Stimulated activated CD8-positive, alpha-beta memory T cell treated with anti-CD3 and anti-CD28 coated beads, Interleukin-7, amount 100 ng/mL, for 24 hours (primary cell): ENCODE data around the gene HEPN1.
"Not testable (repeated sequence)": the region's sequence is repeated elsewhere in the genome, so short reads cannot be mapped to it uniquely, and the experiment has no call there.

Experiments used
- DNase-seq: peaks from one replicate; pipeline ENCODE4 v3.0.0-alpha.2; 2020; ENCODE audit warnings: low read depth

The HEPN1 gene

DNA sequence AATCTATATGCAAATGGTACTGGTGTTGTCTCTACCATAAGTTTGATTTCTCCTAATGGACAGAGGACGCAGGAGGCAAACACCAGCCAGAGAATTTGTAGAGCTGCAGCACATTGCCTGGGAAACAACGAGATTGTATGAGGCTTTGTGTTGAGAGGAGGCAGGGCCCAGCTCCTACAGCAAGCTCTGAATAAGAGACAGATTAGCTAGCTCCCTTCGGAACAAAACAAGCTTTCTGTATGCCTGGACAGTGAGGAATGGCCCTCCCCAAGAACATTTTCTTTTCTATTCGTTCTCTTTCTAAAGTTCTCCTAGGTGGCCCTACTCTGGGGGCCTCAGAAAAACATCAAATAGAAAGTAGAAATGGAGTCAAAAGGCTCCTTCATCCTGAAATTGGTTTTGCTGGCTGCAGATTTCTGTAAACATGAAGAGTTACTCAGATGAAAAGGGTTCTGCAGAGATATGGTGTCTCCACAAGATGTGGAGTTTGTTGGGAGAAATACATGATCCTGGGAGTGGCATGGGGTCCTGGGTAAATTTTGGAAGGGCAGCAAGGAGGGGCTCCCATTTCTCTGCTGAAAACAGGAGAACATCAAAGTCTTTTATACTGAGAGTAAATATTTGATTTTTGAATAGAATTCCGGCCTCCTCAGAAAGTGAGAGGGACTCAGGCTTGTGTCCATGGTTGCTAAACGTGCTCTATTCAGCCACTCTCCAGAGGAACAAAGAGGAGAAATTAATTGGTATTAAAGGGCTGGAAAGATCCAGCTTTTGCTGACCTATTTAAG is 23.6 kb downstream of the HEPN1 start:
- DNase-seq = no peak

DNA sequence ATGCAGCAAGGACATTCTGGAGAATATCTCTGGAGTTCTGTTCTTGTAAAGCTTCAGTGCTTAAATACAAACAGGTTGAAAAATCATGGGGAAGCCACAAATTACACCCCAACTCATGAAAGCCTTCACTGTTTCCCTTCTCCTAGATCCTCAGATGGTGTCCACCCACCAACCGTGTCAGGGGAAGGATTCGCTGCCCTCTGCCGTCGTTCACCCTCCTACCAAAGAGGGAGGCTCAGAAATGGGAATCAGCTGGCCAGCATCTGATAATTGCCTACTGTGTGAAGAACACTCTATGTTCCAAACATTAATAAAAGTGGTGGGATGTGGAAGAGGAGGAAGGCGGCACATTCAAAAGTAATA is 24.2 kb downstream of the HEPN1 start:
- no peak for DNase-seq

DNA sequence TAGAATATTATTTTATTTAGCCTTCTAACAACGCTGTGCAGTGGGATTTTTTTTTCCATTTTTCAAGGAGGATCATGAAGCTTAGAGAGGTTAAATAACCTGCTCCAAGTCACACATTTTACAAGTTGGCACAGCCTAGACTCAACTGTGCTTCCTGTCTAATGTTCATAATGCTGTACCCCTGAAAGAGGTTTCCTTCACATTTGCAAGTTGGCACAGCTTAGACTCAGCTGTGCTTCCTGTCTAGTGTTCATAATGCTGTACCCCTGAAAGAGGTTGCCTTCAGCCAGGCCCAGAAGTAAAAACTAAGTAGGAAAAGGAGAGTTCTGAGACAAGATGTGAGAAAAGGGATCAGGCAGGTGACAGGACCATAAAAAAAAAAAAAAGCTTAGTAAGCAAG is 24.7 kb downstream of the HEPN1 start:
- no peak for DNase-seq

DNA sequence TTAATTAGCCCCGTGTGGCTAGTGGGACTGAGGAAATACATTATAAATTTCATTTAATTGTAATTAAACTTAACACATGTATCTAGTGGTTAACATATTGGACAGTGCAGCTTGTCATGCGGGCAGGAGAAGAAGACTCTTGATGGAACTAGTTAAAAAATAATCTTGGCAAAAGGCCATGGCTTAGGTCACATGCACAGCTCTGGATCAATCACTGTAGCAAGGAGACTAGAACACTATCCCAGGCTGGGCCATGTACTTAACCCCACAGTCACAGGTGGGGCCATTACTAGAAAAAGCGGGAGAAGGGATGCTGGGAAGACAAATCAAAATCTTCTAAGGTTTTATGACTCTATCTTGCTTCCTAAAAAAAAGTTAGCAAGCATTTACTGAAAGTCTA is 25.5 kb downstream of the HEPN1 start:
- no peak for DNase-seq

DNA sequence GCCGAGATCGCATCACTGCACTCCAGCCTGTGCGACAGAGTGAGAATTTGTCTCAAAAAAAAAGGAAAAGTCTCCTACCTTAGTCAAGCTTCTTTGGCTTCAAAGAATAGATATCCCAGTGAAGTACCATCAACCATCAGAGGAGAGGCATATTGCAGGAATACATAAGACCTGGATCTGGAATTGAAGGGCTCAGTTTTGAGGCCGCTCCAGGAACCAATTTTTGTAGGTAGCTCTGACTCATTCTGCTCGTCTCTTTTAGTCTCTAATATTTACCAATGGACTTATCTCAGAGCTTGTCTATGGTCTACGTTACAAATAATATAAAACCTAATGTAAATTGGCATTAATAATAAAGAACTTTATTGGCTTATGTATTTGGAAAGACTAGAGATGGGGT is 26.8 kb downstream of the HEPN1 start:
- DNase-seq = no peak

DNA sequence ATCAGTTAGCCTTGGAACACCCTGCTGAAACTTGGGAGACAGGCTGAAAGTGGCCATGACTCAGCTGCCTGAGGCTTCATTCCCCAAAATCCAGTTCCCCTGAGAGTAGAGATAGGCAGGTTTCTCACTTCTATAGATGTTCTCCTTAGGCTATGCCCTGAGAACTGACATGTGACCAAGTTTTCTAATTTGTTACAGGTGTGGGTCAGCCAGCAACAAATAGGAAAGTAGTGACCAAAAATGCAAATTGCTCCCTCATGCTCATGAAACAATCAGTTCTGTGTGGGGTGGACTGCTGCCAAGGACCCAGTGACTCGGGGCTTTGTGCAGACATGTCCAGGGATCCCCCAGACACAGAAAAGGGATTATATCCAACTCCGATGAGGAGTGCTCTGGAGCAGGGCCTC is 27.7 kb downstream of the HEPN1 start:
- DNase-seq = no peak

DNA sequence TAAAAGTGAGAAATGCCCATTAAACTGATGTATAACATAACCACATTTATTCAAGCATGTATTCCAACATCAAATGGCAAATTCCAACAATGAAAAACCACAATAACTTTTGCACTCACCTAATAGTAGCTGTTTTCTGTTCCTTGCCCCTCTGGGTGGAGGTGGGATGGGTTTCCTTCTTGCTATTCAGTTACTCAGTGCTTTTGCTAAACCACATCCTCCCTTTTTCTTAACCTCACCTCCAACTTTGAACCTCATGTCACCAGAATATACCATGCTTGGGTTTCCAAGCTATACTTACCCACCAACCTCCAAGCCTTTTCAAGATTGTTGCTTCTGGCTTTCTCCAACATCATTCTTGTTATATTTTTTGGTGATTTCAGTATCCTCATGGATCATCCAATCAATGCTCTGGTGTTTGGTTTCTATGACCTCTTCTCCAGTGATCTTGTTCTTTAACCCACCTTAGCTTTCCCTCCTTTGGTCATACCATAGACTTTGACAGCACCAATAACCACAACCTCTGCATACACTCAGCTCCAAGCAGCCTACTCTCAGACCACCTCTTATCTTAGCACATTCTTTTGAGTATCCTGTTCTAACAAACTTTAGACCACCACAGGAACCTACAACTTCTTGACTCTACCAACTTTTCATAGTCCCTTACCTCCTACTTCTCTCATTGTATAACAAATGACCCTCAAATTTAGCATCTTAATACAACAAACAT is 31.7 kb downstream of the HEPN1 start:
- DNase-seq = no peak

DNA sequence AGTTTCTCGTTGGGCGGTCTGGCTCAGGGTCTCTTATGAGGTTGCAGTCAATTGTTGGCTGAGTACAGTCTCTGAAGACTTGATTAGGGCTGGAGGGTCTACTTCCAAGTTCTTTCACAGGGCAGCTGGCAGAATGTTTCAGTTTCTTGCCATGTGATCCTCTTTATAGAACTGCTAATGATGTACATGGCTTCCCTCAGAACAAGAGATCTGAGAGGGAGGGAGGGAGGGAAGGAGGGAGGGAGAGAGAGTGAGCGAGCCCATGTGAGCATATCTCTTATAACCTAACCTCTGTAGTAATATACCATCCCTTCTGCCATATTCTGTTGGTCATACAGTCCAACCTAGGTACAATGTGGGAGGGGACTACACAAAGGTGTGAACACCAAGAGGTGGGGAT is 32.3 kb downstream of the HEPN1 start:
- no peak for DNase-seq

DNA sequence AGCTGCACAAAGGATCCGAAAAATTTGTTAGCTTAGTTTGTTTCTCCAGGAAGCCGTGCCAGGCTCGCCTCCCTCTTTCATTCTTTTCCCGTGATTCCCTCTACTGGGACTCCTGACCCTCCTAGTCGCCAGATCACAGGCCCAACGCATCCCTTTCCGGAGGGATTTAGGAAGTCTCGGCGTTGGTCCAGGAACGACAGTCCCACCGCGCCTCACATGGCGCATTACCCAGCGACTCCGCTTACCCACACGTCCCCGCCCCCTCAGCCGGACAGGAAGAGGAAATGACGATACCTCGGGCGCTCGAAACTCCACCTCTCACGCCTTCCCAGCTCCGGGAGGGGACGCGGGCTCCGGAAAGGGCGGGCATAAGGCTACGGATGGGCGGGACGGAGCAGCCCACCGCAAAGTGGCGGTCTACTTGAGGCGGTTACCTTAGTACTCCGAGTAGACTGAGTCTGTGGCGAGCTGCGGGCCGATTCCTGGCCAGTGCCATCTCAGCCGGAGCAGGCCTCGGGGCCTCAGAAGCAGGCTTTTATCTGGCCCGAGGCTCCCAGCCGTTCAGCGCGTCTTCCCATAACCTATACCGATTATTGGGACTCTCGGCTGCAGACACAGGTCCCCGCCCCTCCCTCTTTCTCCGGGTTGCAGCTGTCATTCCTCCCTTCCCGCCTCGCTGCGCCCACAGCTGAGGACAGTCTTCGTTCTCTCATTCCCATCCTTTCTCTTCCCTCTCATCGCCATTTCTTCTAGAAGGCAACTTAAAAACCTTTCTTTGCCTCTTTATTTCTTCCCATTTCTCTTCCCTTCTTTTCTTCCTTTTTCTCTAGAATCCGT is 34.9 kb downstream of the HEPN1 start, which contains the start of gene CCDC15:
TSS of gene CCDC15 (plus strand) at position 450 of the 837 bp plus-strand sequence. CDS start 531 bp downstream, outside the sequence.
- DNase-seq = peak; percentile 93

DNA sequence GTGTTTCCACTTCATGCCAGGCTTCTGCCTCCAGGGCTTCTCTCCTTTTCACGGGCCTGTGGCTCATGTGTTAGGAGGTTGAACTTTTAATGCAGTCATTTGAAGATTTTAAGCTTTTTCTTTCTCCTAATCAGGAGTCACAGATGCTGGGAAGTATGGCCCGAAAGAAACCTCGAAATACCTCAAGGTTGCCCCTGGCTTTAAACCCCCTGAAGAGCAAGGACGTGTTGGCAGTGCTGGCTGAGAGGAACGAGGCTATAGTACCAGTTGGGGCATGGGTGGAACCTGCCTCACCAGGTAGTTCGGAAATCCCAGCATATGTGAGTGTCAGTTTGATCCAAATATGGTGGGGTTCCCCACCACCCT is 35.5 kb downstream of the HEPN1 start:
- DNase-seq = no peak

DNA sequence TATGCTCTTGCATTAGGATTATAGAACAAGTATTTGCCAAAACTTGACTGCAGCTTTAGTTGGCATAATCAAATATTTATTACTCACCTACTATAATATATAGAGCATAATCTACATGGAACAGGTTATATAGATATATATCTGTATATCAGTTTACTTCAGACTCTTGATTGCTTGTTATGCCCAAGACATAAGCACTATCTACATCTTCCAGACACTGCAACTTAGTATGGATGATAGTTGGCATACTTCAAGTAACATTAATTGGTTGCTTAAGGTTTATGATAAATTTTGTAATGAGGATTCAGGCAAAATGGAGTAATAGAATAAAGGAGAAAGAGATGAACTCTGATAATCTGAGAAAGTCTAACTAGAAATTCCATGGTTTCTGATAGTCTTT is 36.0 kb downstream of the HEPN1 start:
- DNase-seq = no peak

DNA sequence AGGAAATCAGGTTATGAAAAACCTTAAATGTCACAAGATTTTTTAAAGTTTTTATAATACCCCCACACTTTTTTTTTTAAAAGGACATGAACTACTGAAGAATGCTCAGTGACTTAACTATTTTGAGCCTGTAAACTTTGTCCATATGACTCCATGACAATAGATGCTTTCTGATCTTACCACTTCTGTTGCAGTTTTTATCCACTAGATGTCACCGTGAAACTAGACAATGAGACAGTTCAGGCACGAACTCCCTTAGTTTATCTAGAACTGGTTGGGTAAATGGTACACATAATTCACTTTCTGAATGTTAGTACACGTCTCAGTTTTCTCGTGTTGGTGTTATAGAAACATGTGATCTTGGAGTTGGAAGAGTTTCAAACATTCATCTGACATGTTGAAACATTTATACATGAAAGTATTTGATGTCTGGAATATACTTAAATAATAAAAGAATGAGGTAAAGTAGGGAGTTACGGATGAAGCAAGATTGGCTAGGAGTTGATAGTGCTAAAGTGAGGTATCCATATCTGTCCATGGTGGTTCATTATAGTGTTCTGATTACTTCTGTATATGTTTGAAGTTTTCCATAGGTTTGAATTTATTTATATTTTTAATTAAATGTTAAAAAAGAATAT is 43.0 kb downstream of the HEPN1 start:
- DNase-seq = no peak

DNA sequence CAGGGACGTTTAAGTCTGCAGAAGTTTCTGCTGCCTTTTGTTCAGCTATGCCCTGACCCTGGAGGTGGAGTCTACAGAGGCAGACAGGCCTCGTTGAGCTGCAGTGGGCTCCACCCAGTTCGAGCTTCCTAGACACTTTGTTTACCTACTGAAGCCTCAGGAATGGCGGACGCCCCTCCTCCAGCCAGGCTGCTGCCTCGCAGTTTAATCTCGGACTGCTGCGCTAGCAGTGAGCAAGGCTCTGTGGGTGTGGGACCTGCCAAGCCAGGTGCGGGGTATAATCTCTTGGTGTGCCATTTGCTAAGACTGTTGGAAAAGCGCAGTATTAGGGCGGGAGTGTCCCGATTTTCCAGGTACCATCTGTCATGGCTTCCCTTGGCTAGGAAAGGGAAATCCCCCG is 49.1 kb downstream of the HEPN1 start:
- not testable (repeated sequence) for DNase-seq
